ENCODE measurements around the gene EIF3I.
A peak's percentile ranks its signal among the peaks of the same experiment; 100 is the strongest.
"Not testable (repeated sequence)": the region's sequence is repeated elsewhere in the genome, so short reads cannot be mapped to it uniquely, and the experiment has no call there.

Gene EIF3I

GRCh38 chr1:32232558-32233304 is 10.5 kb downstream of the EIF3I start:
- no peak for DNase-seq (ENCODE audit: low spot score)

GRCh38 chr1:32234792-32235191 is 12.6 kb downstream of the EIF3I start:
- DNase-seq (ENCODE audit: low spot score) = no peak

- no peak for DNase-seq (ENCODE audit: low spot score)
Observed at GRCh38 chr1:32239337-32239736, 17.1 kb downstream of the EIF3I start.

GRCh38 chr1:32239790-32240139 is 17.6 kb downstream of the EIF3I start:
- DNase-seq (ENCODE audit: low spot score) = no peak

GRCh38 chr1:32240140-32240951 is 18.1 kb downstream of the EIF3I start:
- peak; percentile 78 for DNase-seq (ENCODE audit: low spot score)

GRCh38 chr1:32241001-32241763 is 19.0 kb downstream of the EIF3I start:
- peak; percentile 63 for DNase-seq (ENCODE audit: low spot score)

- peak; percentile 15 for DNase-seq (ENCODE audit: low spot score)
Observed at GRCh38 chr1:32242341-32242851, 20.2 kb downstream of the EIF3I start.

GRCh38 chr1:32246888-32247273 is 24.7 kb downstream of the EIF3I start, which contains the start of gene FAM167B:
Gene FAM167B, plus strand, starts transcription at chr1:32247222. Its CDS starts 200 bp downstream, at chr1:32247422.
- peak; percentile 75 for DNase-seq (ENCODE audit: low spot score)

- peak; percentile 7 for DNase-seq (ENCODE audit: low spot score)
Observed at GRCh38 chr1:32247452-32247851, 25.2 kb downstream of the EIF3I start.

GRCh38 chr1:32247983-32248889 is 26.0 kb downstream of the EIF3I start:
- peak; percentile 85 for DNase-seq (ENCODE audit: low spot score)

GRCh38 chr1:32249831-32250525 is 27.8 kb downstream of the EIF3I start:
- no peak for DNase-seq (ENCODE audit: low spot score)

- DNase-seq (ENCODE audit: low spot score) = no peak
Observed at GRCh38 chr1:32250893-32251716, 28.9 kb downstream of the EIF3I start, which contains the start of gene LCK. Gene LCK, plus strand, starts transcription at chr1:32251265. Its CDS starts 23,065 bp downstream, at chr1:32274330.

- DNase-seq (ENCODE audit: low spot score) = no peak
Observed at GRCh38 chr1:32255072-32256071, 33.2 kb downstream of the EIF3I start.

- no peak for DNase-seq (ENCODE audit: low spot score)
Observed at GRCh38 chr1:32256473-32257226, 34.4 kb downstream of the EIF3I start.

GRCh38 chr1:32257227-32257508 is 35.0 kb downstream of the EIF3I start:
- DNase-seq (ENCODE audit: low spot score) = no peak

- DNase-seq (ENCODE audit: low spot score) = not testable (repeated sequence)
Observed at GRCh38 chr1:32263236-32263593, 41.0 kb downstream of the EIF3I start.

GRCh38 chr1:32263744-32264143 is 41.5 kb downstream of the EIF3I start:
- no peak for DNase-seq (ENCODE audit: low spot score)

- no peak for DNase-seq (ENCODE audit: low spot score)
Observed at GRCh38 chr1:32265846-32266245, 43.6 kb downstream of the EIF3I start.
